ENCODE results near the gene STEAP2.

- TF ChIP-seq EP300 (IDR thresholded peaks at IDR 0.05) (no peak), POLR2AphosphoS5 (IDR thresholded peaks at IDR 0.05) (no peak), POLR2A (IDR thresholded peaks at IDR 0.05) (no peak)
- TF ChIP-seq, protein P1, sequence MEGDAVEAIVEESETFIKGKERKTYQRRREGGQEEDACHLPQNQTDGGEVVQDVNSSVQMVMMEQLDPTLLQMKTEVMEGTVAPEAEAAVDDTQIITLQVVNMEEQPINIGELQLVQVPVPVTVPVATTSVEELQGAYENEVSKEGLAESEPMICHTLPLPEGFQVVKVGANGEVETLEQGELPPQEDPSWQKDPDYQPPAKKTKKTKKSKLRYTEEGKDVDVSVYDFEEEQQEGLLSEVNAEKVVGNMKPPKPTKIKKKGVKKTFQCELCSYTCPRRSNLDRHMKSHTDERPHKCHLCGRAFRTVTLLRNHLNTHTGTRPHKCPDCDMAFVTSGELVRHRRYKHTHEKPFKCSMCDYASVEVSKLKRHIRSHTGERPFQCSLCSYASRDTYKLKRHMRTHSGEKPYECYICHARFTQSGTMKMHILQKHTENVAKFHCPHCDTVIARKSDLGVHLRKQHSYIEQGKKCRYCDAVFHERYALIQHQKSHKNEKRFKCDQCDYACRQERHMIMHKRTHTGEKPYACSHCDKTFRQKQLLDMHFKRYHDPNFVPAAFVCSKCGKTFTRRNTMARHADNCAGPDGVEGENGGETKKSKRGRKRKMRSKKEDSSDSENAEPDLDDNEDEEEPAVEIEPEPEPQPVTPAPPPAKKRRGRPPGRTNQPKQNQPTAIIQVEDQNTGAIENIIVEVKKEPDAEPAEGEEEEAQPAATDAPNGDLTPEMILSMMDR (IDR thresholded peaks at IDR 0.05) = no peak
These were observed 35.9 kb upstream of the STEAP2 start for GRCh38 chr7:90175667-90176066.

Data from sigmoid colon (tissue), 4 donors.